ENCODE data around the gene ARHGAP10. TPM values are rescaled to one million over a fixed set of nuclear protein-coding genes. Genes with fewer than 3 reads are reported as not detected.

ARHGAP10 gene
- total RNA-seq, 2 experiments from 2014 or later, result 7.1 to 8.0 TPM

DNA sequence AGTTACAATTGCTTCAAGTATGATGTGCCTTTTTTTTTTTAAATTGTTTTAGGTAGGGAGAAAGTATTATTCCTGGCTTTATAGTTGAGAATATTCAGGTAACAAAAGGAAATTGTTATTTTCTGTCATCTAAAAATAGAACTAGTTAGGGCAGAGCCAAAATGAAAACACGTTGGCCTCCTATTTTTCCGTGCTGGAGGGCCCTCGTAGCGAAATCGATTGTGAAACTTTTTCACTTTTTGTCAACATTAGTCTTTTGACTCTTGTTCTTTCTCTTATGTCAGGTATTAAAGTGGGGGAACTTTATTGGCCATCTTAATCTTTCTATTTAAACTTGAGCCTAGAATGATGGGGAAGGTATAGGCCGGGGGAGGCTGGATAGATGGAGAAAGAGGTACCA, 104.9 kb downstream of the ARHGAP10 start:
- Mint-ChIP-seq H3K27ac (no peak overlapping the region), H3K27me3 (no peaks in the 10 kb centered on the region), H3K36me3 (peaks cover 11% of the 10 kb centered on the region), H3K9me3 (no peaks in the 10 kb centered on the region), H3K4me3 (no peak overlapping the region), H3K4me1 (ENCODE audit: low read depth) (peaks cover 24% of the 10 kb centered on the region)
- intact Hi-C loops (cut with micrococcal nuclease), result loop anchor here (2.0 to 5.0 kb wide), 3 partner anchors 36 to 102 kb away; no protein-coding TSS in a partner anchor
- POLR2A ChIA-PET, result no interaction called here
- DNase-seq, result peak; percentile 33
- CTCF ChIA-PET, result interaction anchor here (0.9 to 2.4 kb wide), 3 partner anchors 29 to 128 kb away, joined by 3 to 16 read pairs (median 8); partner anchors contain the start of gene ARHGAP10

GRCh38 chr4:147837435-147837834, 105.5 kb downstream of the ARHGAP10 start:
- POLR2A ChIA-PET, result no interaction called here
- Mint-ChIP-seq H3K4me1 (ENCODE audit: low read depth) (peaks cover 22% of the 10 kb centered on the region), H3K36me3 (peaks cover 8% of the 10 kb centered on the region), H3K27ac (no peak overlapping the region), H3K27me3 (no peaks in the 10 kb centered on the region), H3K9me3 (no peaks in the 10 kb centered on the region), H3K4me3 (no peak overlapping the region)
- DNase-seq, result no peak
- intact Hi-C loops (cut with micrococcal nuclease), result loop anchor here (2.0 to 5.0 kb wide), 3 partner anchors 37 to 103 kb away; no protein-coding TSS in a partner anchor
- CTCF ChIA-PET, result interaction anchor here (0.9 to 2.4 kb wide), 3 partner anchors 29 to 129 kb away, joined by 3 to 16 read pairs (median 8); partner anchors contain the start of gene ARHGAP10

DNA sequence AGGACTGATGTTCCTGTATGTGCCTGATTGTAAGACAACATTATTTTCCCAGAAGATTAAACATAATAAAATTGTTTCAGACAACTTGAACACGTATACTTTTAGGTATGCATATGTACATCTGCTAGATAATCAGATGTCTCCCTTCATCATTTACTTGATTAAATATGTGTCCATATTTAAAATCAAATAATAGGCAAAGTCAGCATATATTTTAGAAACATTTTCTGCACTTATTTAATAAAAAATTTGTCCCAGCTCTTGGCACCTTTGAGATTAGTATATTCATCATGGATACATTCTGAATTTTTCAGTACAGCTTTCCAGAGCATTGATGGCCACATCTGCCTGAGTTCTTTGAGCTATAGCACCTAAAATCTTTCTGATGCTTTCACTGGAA, 106.0 kb downstream of the ARHGAP10 start:
- Mint-ChIP-seq H3K9me3 (no peaks in the 10 kb centered on the region), H3K27ac (no peak overlapping the region), H3K27me3 (no peaks in the 10 kb centered on the region), H3K4me3 (no peak overlapping the region), H3K36me3 (peaks cover 8% of the 10 kb centered on the region), H3K4me1 (ENCODE audit: low read depth) (peaks cover 26% of the 10 kb centered on the region)
- POLR2A ChIA-PET, result interaction anchor here (0.6 kb wide), 1 partner anchor 86 kb away, joined by 4 read pairs; no protein-coding TSS in a partner anchor
- CTCF ChIA-PET, result interaction anchor here (0.9 to 2.4 kb wide), 3 partner anchors 28 to 129 kb away, joined by 3 to 16 read pairs (median 8); partner anchors contain the start of gene ARHGAP10
- intact Hi-C loops (cut with micrococcal nuclease), result loop anchor here (2.0 to 5.0 kb wide), 3 partner anchors 37 to 103 kb away; no protein-coding TSS in a partner anchor
- no peak for DNase-seq

DNA sequence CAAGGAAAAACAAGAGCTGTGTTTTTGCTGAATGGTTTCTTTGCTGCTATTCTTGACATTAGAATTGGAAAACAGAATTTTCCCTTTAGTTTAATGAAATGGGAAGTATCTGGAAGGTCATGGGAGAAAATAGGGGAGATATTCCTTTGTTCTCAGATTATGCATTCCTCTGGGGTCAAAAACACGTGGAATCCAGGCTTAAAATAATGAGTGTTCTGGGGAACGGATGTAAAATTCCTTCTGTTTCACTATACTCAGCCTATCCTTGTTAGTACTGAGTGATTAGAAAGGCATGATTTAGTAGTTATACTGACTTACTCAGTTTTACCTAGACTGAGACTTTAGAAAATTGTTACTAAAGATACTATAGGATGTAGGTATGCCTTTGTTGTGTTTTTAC, 107.3 kb downstream of the ARHGAP10 start:
- no peak overlapping the region for H3K4me3 Mint-ChIP-seq
- H3K27me3 Mint-ChIP-seq, result no peaks in the 10 kb centered on the region
- H3K4me1 Mint-ChIP-seq (ENCODE audit: low read depth), result peaks cover 19% of the 10 kb centered on the region
- DNase-seq, result no peak
- peaks cover 1% of the 10 kb centered on the region for H3K36me3 Mint-ChIP-seq
- CTCF ChIA-PET, result interaction anchor here (2.3 kb wide), 1 partner anchor 130 kb away, joined by 8 read pairs; no protein-coding TSS in a partner anchor
- H3K27ac Mint-ChIP-seq, result no peak overlapping the region
- H3K9me3 Mint-ChIP-seq, result no peaks in the 10 kb centered on the region
- POLR2A ChIA-PET, result no interaction called here
- intact Hi-C loops (cut with micrococcal nuclease), result loop anchor here (5.0 kb wide), 1 partner anchor 47 kb away; no protein-coding TSS in a partner anchor

DNA sequence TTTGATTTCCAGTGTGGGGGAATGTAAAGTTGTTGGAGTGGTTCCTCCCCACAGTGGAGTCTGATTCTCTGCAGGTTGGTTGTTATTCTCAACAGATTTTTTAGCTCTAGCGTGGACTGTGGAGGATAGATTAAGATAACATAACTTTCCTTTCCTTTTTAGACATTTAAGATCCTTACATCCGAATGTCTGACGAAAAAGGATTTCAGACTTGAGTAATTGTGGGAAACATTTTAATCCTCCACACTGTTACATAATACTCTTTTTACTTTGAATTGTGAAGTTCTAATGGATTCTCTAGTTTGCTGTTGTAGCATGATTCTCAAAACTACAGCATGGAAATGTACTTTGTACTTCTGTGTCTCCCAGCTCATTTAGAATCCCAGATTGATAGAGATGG, 107.8 kb downstream of the ARHGAP10 start:
- no peak for DNase-seq
- Mint-ChIP-seq H3K9me3 (no peaks in the 10 kb centered on the region), H3K4me3 (no peak overlapping the region), H3K27me3 (no peaks in the 10 kb centered on the region), H3K36me3 (peaks cover 1% of the 10 kb centered on the region), H3K4me1 (ENCODE audit: low read depth) (peaks cover 19% of the 10 kb centered on the region), H3K27ac (no peak overlapping the region)
- intact Hi-C loops (cut with micrococcal nuclease), result loop anchor here (5.0 kb wide), 1 partner anchor 47 kb away; no protein-coding TSS in a partner anchor
- ChIA-PET CTCF (no interaction called here), POLR2A (no interaction called here)

DNA sequence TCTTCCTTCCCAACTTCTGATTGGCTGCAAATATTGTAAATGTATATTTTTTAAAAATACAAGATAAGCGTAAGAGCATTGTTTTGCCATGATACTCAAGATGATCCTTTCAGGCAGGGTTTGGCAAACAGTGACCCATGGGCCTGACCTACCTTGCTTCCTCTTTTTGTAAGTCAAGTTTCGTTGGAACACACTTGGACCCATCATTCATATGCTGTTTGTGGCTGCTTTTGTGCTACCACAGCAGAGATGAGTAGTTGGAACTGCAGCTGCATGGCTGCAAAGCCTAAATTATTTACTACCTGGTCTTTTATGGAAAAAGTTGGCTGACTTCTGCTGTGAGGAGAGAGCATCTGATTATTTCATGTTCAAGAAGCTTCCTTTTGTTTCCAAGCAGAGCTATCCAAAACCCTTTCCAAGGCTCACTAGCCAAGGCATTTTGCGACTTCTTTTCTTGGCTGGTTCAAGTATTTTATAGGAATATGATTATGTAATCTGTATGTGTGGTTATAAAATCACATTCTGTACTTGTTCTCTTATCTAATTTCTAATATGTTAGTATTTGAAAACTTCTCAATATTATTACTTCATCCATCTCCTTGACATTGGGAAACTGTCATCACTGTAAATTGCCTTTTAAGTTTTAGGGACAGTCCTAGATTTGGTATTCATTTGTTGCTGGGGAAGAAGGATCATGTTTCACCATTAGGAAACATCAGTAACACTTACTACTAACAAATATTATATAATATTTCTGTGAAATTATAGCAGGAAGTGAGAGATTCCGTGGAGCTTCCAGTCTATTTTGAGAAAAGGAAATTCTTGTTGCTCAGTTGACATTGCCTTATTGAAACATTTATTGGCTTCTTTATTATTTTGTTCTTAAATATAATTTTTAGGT, 109.2 kb downstream of the ARHGAP10 start:
- intact Hi-C loops (cut with micrococcal nuclease), result no loop called here
- Mint-ChIP-seq H3K4me1 (ENCODE audit: low read depth) (peaks cover 15% of the 10 kb centered on the region), H3K36me3 (peaks cover 1% of the 10 kb centered on the region), H3K9me3 (no peaks in the 10 kb centered on the region), H3K27me3 (no peaks in the 10 kb centered on the region), H3K4me3 (no peak overlapping the region), H3K27ac (no peak overlapping the region)
- DNase-seq, result no peak
- CTCF ChIA-PET, result interaction anchor here (0.9 to 1.7 kb wide), 2 partner anchors 26 to 251 kb away, joined by 3 to 4 read pairs; no protein-coding TSS in a partner anchor
- POLR2A ChIA-PET, result no interaction called here

- intact Hi-C loops (cut with micrococcal nuclease), result no loop called here
- DNase-seq, result no peak
- peaks cover 3% of the 10 kb centered on the region for H3K36me3 Mint-ChIP-seq
- peaks cover 5% of the 10 kb centered on the region for H3K4me1 Mint-ChIP-seq (ENCODE audit: low read depth)
- H3K4me3 Mint-ChIP-seq, result no peak overlapping the region
- ChIA-PET POLR2A (no interaction called here), CTCF (interaction anchor here (6.8 kb wide), 1 partner anchor 24 kb away, joined by 55 read pairs; no protein-coding TSS in a partner anchor)
- H3K9me3 Mint-ChIP-seq, result no peaks in the 10 kb centered on the region
- no peaks in the 10 kb centered on the region for H3K27me3 Mint-ChIP-seq
- H3K27ac Mint-ChIP-seq, result no peak overlapping the region
Measured at GRCh38 chr4:147842573-147842972, 110.7 kb downstream of the ARHGAP10 start.

DNA sequence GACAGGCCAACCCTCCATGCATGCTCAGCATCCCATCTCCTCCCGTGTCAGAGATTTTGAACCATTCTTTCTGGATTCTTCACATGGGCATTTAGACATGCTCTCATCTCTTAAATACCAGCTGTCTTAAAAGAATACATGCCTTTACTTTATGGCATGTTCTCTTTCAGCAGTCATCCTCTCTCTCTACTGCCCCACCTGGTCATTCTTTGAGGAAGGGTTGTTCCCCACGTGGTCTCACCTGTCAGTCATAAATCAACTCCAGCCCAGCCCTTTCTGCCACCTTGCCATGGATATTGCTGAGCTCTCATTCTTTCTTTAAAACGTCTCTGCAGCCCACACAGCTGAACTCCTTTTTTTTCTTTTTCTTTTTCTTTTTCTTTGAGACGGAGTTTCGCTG, 111.3 kb downstream of the ARHGAP10 start:
- Mint-ChIP-seq H3K9me3 (no peaks in the 10 kb centered on the region), H3K27me3 (no peaks in the 10 kb centered on the region), H3K36me3 (peaks cover 6% of the 10 kb centered on the region), H3K4me1 (ENCODE audit: low read depth) (peaks cover 5% of the 10 kb centered on the region), H3K27ac (no peak overlapping the region), H3K4me3 (no peak overlapping the region)
- POLR2A ChIA-PET, result no interaction called here
- intact Hi-C loops (cut with micrococcal nuclease), result no loop called here
- CTCF ChIA-PET, result interaction anchor here (1.0 to 6.8 kb wide), 3 partner anchors 20 to 39 kb away, joined by 3 to 55 read pairs (median 4); no protein-coding TSS in a partner anchor
- DNase-seq, result peak; percentile 20

DNA sequence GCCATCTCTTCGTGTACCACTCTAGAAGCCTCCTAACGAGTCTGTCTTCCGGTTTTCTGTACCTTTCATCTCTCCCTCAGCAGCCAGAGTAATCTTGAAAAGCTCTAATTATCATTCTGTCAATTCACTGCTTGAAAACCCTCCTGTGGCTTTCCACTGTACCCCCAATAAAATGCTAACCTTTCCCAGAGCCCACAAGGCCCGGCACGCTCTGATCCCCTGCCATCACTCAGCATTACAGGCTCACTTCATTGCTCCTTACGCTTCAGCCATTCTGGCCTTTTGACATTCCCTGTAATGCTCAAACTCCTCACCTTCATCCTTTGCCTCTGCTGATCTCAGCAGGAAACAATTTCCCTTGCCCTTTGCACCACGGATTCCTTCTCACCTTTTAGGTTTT, 112.9 kb downstream of the ARHGAP10 start:
- Mint-ChIP-seq H3K36me3 (peaks cover 6% of the 10 kb centered on the region), H3K4me1 (ENCODE audit: low read depth) (peaks cover 5% of the 10 kb centered on the region), H3K9me3 (peaks cover 1% of the 10 kb centered on the region), H3K27ac (no peak overlapping the region), H3K4me3 (no peak overlapping the region), H3K27me3 (no peaks in the 10 kb centered on the region)
- intact Hi-C loops (cut with micrococcal nuclease), result no loop called here
- DNase-seq, result no peak
- POLR2A ChIA-PET, result no interaction called here
- CTCF ChIA-PET, result interaction anchor here (6.8 kb wide), 1 partner anchor 22 kb away, joined by 55 read pairs; no protein-coding TSS in a partner anchor

GRCh38 chr4:147846318-147847155, 114.6 kb downstream of the ARHGAP10 start:
- POLR2A ChIA-PET, result no interaction called here
- H3K9me3 Mint-ChIP-seq, result peaks cover 6% of the 10 kb centered on the region
- intact Hi-C loops (cut with micrococcal nuclease), result no loop called here

GRCh38 chr4:147847751-147848590, 116.1 kb downstream of the ARHGAP10 start:
- H3K9me3 Mint-ChIP-seq, result peaks cover 6% of the 10 kb centered on the region
- DNase-seq, result no peak
- intact Hi-C loops (cut with micrococcal nuclease), result no loop called here
- H3K27ac Mint-ChIP-seq, result no peak overlapping the region
- CTCF ChIA-PET, result interaction anchor here (6.8 kb wide), 1 partner anchor 19 kb away, joined by 55 read pairs; no protein-coding TSS in a partner anchor
- H3K4me1 Mint-ChIP-seq (ENCODE audit: low read depth), result no peaks in the 10 kb centered on the region
- H3K36me3 Mint-ChIP-seq, result peaks cover 14% of the 10 kb centered on the region
- no peak overlapping the region for H3K4me3 Mint-ChIP-seq
- no peaks in the 10 kb centered on the region for H3K27me3 Mint-ChIP-seq
- POLR2A ChIA-PET, result interaction anchor here (0.6 kb wide), 1 partner anchor 221 kb away, joined by 3 read pairs; no protein-coding TSS in a partner anchor

More at GRCh38 chr4:147846318-147847155, 114.6 kb downstream of the ARHGAP10 start:
- H3K4me1 Mint-ChIP-seq (ENCODE audit: low read depth), result peaks cover 5% of the 10 kb centered on the region
- H3K27ac Mint-ChIP-seq, result no peak overlapping the region
- no peak overlapping the region for H3K4me3 Mint-ChIP-seq
- H3K27me3 Mint-ChIP-seq, result no peaks in the 10 kb centered on the region
- CTCF ChIA-PET, result interaction anchor here (0.6 to 6.8 kb wide), 3 partner anchors 16 to 219 kb away, joined by 3 to 55 read pairs (median 4); no protein-coding TSS in a partner anchor
- peaks cover 14% of the 10 kb centered on the region for H3K36me3 Mint-ChIP-seq
- DNase-seq, result peak; percentile 30
